Skeletal muscle satellite cell (primary cell): ENCODE data around the gene PA2G4.
A peak's percentile ranks its signal among the peaks of the same experiment; 100 is the strongest.
"Not testable (repeated sequence)": the region's sequence is repeated elsewhere in the genome, so short reads cannot be mapped to it uniquely, and the experiment has no call there.

Experiments
- H3K27me3 ChIP-seq: 2 replicates; pipeline ENCODE4 v1.7.0; 2013; ENCODE audit warnings: low read length; ENCODE audit not compliant: control insufficient read depth, insufficient read depth
- H3K36me3 ChIP-seq: 2 replicates; pipeline ENCODE4 v1.7.0; 2013; ENCODE audit warnings: mild to moderate bottlenecking, control low read depth, low read length; ENCODE audit not compliant: insufficient read depth
- H3K4me1 ChIP-seq: 2 replicates; pipeline ENCODE4 v1.7.0; 2013; ENCODE audit warnings: low read length; ENCODE audit not compliant: control insufficient read depth, insufficient read depth
- H3K4me2 ChIP-seq: 2 replicates; pipeline ENCODE4 v1.7.0; 2013; ENCODE audit warnings: mild to moderate bottlenecking, low read length
- H3K4me3 ChIP-seq: 2 replicates; pipeline ENCODE4 v1.7.0; 2013; ENCODE audit warnings: low read length
- H3K9ac ChIP-seq: 2 replicates; pipeline ENCODE4 v1.7.0; 2013; ENCODE audit warnings: mild to moderate bottlenecking, low read depth, low read length, moderate library complexity
- H3K9me3 ChIP-seq: replicated peaks from 2 replicates; pipeline ENCODE4 v1.7.0; 2013; ENCODE audit warnings: mild to moderate bottlenecking, control low read depth, low read length

PA2G4 gene

DNA sequence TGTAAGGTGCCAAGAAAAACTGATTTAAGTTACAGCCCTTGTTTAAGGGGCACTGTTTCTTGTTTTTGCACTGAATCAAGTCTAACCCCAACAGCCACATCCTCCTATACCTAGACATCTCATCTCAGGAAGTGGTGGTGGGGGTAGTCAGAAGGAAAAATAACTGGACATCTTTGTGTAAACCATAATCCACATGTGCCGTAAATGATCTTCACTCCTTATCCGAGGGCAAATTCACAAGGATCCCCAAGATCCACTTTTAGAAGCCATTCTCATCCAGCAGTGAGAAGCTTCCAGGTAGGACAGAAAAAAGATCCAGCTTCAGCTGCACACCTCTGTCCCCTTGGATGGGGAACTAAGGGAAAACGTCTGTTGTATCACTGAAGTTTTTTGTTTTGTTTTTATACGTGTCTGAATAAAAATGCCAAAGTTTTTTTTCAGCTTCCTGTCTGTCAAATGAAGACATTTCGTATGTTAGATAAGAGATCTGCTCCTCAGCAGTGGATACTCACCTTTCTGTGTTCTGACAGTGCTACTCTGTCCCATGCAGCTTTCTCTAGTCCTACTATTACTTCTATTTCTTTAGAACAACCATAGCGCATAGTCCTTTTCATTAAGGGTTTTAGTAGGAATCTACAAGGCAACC lies 1.2 kb upstream of the PA2G4 start:
- Histone ChIP-seq H3K4me1 (peaks cover 21% of the 10 kb centered on the region), H3K36me3 (peaks cover 17% of the 10 kb centered on the region), H3K4me2 (peak overlapping the region; percentile 86), H3K27me3 (no peaks in the 10 kb centered on the region), H3K9me3 (no peaks in the 10 kb centered on the region), H3K4me3 (peak overlapping the region; percentile 97), H3K9ac (peak overlapping the region; percentile 82)

DNA sequence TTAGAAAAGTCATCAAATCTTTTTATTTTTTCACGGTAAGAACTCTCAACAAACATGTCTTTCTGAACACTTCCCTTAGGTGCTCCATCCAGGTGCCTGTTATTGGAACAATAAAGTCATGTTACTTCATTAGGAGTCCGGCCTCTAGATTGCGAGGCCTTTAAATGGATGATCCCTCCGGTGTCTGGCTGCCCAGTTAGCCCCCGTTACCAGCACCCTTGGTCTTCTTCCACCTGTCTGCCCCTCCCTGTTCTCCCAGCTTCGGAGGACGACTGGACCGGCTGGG lies 593 bp upstream of the PA2G4 start:
- Histone ChIP-seq H3K4me2 (peak overlapping the region; percentile 86), H3K4me1 (peaks cover 21% of the 10 kb centered on the region), H3K36me3 (peaks cover 22% of the 10 kb centered on the region), H3K9me3 (no peaks in the 10 kb centered on the region), H3K4me3 (peak overlapping the region; percentile 97), H3K9ac (peak overlapping the region; percentile 82), H3K27me3 (no peaks in the 10 kb centered on the region)

DNA sequence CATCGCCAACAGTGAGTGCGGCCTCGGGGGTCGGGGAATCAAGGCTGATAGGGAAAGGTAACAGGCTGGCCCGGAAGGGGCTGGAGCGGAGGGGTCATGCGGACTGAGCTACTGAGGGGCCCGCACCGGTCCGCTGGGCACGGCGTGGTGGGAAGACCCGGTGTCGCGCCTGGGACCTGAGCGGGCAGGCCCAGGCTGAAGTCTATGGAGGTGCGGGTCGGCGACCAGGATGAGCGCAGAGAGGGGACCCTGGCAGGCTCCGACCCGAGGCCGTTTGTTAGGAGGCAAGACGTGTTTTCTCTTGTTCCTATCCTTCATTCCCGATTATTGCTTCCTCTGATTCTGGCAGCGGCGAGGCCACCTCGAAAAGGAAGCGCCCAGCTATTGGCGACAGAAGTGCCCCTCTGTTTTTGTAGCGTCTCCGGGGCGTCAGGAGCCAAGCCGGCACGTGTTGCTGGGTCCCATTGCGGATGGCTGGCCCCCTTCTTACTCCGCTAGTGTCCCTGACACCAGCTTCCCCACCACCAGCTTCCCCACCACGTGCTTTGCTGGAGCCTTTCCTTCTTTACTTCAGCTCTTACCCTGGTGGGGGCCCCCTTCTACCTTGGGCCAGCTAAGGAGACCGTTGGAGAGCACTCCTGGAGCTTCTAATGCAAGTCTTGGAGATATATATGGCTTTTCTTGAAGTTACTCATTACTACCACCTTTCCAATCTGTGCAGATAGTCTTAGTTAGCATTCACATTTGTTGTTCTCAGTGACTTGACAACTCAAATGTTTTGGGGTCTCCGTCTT lies 653 bp downstream of the PA2G4 start:
- peaks cover 32% of the 10 kb centered on the region for H3K36me3 ChIP-seq
- H3K27me3 ChIP-seq, result no peaks in the 10 kb centered on the region
- peak overlapping the region; percentile 97 for H3K9ac ChIP-seq

DNA sequence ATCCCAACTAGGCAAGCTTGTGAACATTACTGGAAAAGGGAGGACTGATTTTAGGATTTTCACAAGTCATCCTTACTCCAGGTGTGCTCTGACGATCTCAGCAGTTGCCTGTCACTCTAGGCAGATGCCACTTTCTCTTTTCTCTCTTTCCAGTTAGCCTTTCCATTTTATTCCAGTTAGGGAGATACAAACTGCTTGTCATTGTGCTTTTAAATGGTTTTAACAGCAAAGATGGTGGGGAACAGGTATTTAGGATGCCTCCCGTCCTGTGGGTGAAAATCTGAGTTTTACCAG lies 1.2 kb downstream of the PA2G4 start:
- peak overlapping the region; percentile 97 for H3K4me3 ChIP-seq
- no peaks in the 10 kb centered on the region for H3K9me3 ChIP-seq
- H3K27me3 ChIP-seq, result no peaks in the 10 kb centered on the region
- peaks cover 36% of the 10 kb centered on the region for H3K36me3 ChIP-seq
- H3K4me2 ChIP-seq, result peak overlapping the region; percentile 98
- peaks cover 21% of the 10 kb centered on the region for H3K4me1 ChIP-seq
- H3K9ac ChIP-seq, result peak overlapping the region; percentile 97

More for the DNA sequence above, 653 bp downstream of the PA2G4 start:
- Histone ChIP-seq H3K4me2 (peak overlapping the region; percentile 98), H3K4me3 (peak overlapping the region; percentile 97), H3K9me3 (no peaks in the 10 kb centered on the region), H3K4me1 (peaks cover 21% of the 10 kb centered on the region)

DNA sequence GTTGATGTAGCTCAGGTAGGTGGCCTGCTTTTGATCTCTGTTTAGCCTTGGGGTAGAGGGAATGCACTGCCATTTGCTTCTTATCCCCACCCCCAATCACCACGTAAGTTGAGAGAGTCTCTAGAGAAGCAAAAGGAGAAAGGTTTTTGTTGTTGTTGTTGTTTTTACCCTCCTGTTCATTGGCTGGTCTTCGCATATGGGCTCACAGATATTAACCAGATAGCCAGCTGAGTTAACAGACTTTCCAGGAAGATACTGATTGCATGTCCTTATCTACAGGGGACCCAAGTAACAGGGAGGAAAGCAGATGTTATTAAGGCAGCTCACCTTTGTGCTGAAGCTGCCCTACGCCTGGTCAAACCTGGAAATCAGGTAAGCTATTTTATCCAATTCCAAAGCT lies 2.9 kb downstream of the PA2G4 start:
- no peak overlapping the region for H3K4me3 ChIP-seq
- peaks cover 21% of the 10 kb centered on the region for H3K4me1 ChIP-seq
- H3K9me3 ChIP-seq, result no peaks in the 10 kb centered on the region
- H3K4me2 ChIP-seq, result no peak overlapping the region
- H3K36me3 ChIP-seq, result peaks cover 49% of the 10 kb centered on the region
- peak overlapping the region; percentile 97 for H3K9ac ChIP-seq
- H3K27me3 ChIP-seq, result no peaks in the 10 kb centered on the region

DNA sequence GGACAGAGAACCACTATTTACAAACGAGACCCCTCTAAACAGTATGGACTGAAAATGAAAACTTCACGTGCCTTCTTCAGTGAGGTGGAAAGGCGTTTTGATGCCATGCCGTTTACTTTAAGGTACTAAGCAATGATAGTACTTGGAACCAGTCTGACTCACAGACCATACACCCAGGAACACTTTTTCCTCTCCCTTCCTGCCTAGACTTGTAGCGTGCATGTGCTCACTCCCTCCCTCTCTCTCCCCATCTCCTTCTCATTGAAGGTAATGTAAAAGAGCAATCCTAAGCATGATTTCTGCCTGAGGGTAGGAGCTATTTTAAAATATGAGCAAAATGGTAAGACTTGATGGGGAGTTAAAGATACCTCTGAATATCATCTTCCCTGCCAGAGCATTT lies 6.2 kb downstream of the PA2G4 start:
- Histone ChIP-seq H3K4me2 (no peak overlapping the region), H3K27me3 (no peaks in the 10 kb centered on the region), H3K9ac (no peak overlapping the region), H3K4me1 (peaks cover 16% of the 10 kb centered on the region), H3K4me3 (no peak overlapping the region), H3K9me3 (no peaks in the 10 kb centered on the region), H3K36me3 (peaks cover 57% of the 10 kb centered on the region)

DNA sequence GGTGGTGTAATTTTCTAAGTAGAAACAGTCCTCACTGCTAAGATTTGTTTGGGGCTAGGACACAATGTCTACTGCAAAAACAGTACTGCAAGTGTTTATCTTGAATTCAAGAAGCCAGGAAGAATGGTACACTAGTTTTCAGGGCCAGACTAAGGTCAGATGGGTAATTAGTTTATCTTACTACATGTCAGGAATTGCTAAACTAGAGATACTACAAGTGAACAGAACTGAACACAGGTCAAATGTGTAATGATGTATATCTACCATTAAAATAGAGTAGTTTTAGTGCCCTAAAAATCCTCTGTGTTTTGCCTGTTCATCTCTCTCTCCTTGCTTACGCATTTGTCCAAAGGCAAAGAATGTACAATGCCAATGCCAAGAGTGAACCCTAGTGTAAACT lies 9.7 kb downstream of the PA2G4 start:
- Histone ChIP-seq H3K36me3 (peaks cover 40% of the 10 kb centered on the region), H3K4me1 (peaks cover 12% of the 10 kb centered on the region), H3K9ac (no peak overlapping the region), H3K4me2 (no peak overlapping the region), H3K9me3 (no peaks in the 10 kb centered on the region), H3K27me3 (no peaks in the 10 kb centered on the region), H3K4me3 (no peak overlapping the region)

DNA sequence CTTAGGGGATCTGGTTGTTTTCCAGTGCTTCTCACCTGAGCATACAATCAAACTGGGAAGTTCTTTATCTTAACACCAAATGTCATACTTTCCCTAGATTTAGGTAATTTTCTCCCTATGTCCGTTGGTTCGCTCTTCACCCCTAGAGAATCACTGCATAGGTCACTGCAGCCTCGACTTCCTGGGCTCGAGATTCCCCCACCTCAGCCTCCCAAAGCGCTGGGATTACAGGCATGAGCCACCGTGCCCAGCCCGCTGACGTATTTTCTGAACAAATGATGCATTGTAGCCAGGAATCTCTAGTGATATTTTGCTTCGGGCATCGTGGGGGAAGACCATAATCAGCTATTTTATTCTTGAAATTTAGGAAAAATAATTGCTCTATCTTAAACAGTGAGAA lies 11.0 kb downstream of the PA2G4 start:
- peaks cover 32% of the 10 kb centered on the region for H3K36me3 ChIP-seq

DNA sequence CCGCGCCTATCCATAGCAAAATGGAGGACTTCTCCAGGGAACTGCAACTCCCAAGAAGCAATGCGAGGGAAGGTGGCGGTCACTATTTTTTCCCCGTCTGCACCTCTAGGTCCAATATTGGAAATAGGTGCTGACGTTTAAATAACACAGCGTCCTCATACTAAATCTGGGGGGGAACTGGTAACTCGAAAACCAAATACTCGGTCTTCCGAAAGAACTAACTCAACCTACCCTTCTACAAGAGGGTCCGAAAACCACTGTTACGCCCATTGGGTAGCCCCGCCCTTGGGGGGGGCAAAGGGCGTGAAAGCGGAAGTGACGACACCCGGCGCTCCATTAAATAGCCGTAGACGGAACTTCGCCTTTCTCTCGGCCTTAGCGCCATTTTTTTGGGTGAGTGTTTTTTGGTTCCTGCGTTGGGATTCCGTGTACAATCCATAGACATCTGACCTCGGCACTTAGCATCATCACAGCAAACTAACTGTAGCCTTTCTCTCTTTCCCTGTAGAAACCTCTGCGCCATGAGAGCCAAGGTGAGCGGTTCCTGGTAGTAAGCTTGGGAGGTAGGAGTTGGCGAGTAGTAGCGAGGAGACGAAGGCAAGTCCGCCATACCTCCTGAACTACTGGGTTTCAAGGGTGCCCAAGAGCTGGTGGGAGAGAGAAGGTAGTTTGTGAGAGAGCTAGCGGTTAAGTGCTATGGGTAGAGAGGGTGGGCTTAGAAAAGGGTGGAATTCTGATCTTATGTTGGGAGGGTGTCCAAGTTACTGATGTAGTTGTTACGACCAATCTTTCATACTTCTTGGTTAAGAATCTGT lies 12.1 kb downstream of the PA2G4 start, which contains the start of gene RPL41:
RPL41 (plus strand) TSS at position 367 of the 815 bp plus-strand sequence.
- peak within 1 kb of the TSS; percentile 71 for H3K4me3 ChIP-seq
- H3K4me2 ChIP-seq, result peak within 1 kb of the TSS; percentile 80
- H3K36me3 ChIP-seq, result peaks cover 30% of the 10 kb centered on the region
- H3K27me3 ChIP-seq, result no peaks in the 10 kb centered on the region
- no peaks in the 10 kb centered on the region for H3K9me3 ChIP-seq
- H3K4me1 ChIP-seq, result peaks cover 25% of the 10 kb centered on the region
- H3K9ac ChIP-seq, result peak within 1 kb of the TSS; percentile 97

More for the DNA sequence above, 11.0 kb downstream of the PA2G4 start:
- Histone ChIP-seq H3K4me3 (peak overlapping the region; percentile 71), H3K9ac (peak overlapping the region; percentile 97), H3K27me3 (no peaks in the 10 kb centered on the region), H3K4me1 (peaks cover 24% of the 10 kb centered on the region), H3K4me2 (peak overlapping the region; percentile 80), H3K9me3 (no peaks in the 10 kb centered on the region)

DNA sequence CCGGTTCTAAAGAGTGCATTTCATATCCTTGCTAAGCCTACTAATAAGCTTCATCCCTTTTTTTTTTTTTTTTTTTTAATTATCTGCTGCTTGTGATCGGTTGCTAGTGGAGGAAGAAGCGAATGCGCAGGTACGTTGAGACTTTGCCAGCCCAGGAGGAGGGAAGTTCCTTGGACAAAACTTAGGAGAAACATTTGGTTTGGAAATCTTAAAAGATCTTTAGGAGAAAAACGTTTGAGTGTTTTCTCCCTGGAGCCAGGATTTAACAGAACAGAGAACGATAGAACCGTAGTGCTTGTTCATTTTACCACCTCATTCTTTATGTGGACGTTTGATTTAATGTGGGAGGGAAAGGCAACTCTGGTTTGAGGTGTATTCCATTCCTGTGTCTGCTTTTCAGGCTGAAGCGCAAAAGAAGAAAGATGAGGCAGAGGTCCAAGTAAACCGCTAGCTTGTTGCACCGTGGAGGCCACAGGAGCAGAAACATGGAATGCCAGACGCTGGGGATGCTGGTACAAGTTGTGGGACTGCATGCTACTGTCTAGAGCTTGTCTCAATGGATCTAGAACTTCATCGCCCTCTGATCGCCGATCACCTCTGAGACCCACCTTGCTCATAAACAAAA lies 12.8 kb downstream of the PA2G4 start:
- H3K9me3 ChIP-seq, H3K27me3 ChIP-seq: not testable (repeated sequence)
- Histone ChIP-seq H3K36me3 (peaks cover 27% of the 10 kb centered on the region), H3K4me3 (peak overlapping the region; percentile 80), H3K9ac (peak overlapping the region; percentile 97), H3K4me2 (peak overlapping the region; percentile 80), H3K4me1 (peaks cover 25% of the 10 kb centered on the region)
